Measurements from ENCODE around the gene RTN4RL2.

RTN4RL2 gene

DNA sequence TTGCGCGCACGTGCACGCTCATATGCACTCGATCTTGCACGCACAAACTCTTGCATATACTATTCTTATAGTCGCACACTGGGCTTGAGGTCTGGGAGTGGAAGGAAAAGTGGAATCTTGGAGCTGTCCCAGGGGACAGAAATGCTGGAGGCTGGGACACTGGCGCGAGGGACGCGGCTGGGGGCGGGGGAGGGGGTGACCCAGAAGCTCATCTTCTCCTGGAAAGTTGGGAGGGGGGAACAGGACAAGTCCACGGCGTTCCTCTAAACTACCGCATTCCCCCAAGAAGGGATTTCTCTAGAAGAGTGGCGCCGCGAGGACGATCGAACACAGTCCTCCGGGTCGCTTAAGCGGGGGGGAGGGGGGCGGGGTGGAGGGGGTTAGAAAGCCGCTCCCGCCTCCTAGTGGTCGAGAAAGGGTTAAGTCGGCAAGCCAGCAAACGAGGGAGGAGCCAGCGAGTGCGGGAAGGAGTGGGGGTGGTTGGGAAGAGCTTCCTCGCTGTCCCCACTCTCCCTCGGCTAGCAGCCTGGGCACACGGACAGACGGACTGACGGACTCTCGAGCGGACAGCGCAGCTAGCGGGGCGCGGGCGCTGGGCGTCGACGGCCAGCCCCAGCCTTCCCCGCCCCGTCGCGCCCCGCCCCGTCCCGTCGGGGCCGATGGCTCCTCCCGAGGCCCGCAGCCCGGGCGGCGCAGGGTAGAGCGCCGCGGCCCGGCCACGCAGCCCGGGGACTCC is at the start of gene RTN4RL2:
Gene RTN4RL2, plus strand, starts transcription at position 507 of the 736 bp plus-strand sequence. CDS start 338 bp downstream, outside the sequence.
- peaks cover 50% of the 10 kb centered on the region for H3K27me3 Mint-ChIP-seq
- peak within 1 kb of the TSS; percentile 1 for H3K27ac Mint-ChIP-seq (ENCODE audit: low read depth)
- H3K4me1 Mint-ChIP-seq: peaks cover 43% of the 10 kb centered on the region
- peak within 1 kb of the TSS; percentile 77 for H3K4me3 Mint-ChIP-seq
- no peak for DNase-seq (ENCODE audit: low spot score in 2 of 2)
- ATAC-seq (replicated peaks; ENCODE audit: extremely low read depth, poor library complexity, severe bottlenecking): no peak
- H3K9me3 Mint-ChIP-seq: no peaks in the 10 kb centered on the region
- H3K36me3 Mint-ChIP-seq (ENCODE audit: insufficient read depth): peaks cover 2% of the 10 kb centered on the region

DNA sequence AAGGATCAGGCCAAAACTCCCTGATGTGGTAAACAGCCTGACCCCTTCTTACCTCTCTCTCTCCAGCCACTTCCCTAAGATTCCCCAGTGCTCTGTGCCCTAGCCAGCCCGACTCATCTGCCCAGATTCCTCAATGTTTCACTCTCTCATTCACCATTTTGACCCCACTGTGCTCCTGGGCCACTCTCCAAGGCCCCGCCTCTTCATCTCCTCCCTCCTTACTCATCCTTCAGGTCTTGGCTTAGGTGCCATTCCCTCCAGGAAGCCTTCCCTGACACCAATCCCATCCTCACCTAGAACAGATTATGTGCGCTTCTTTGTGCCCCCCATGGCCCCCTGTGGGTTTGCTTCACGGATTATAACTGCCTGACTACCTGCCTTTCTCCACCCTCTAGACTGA is 46.6 kb upstream of the RTN4RL2 start:
- ATAC-seq (replicated peaks; ENCODE audit: extremely low read depth, poor library complexity, severe bottlenecking) (no peak), DNase-seq (ENCODE audit: low spot score in 2 of 2) (no peak)
- Mint-ChIP-seq H3K27me3 (no peaks in the 10 kb centered on the region), H3K4me3 (no peak overlapping the region), H3K27ac (ENCODE audit: low read depth) (peak overlapping the region; percentile 23), H3K9me3 (no peaks in the 10 kb centered on the region), H3K4me1 (peaks cover 9% of the 10 kb centered on the region), H3K36me3 (ENCODE audit: insufficient read depth) (peaks cover 52% of the 10 kb centered on the region)

DNA sequence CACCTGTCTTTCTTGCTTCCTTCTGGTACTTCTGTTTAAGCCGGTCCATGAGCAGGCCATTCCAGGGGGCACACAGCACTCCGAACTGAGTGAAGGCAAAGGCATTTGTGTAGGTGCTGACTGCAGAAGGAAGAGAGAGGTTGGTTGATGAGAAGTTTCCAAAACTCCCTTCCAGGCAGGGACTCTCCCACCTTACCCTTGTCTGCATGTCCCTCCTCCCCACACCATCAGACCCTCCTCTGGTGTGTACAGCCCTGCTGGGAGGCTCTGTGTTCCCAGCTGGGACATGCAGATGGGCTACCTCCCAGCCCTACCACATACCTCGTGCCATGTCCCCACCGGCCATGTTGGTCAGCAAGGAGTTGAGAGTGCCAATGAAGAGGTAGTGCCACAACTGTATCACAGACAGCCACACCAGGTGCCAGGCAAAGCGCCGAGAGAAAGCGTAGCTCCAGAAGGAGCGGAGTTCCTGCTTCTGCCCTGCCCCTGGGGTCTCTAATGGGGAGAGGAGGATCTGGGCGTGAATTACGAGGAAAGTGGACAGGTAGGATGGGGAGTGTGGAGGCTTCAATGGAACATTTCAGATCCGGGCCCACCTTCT is 45.6 kb upstream of the RTN4RL2 start:
- Mint-ChIP-seq H3K9me3 (no peaks in the 10 kb centered on the region), H3K27ac (ENCODE audit: low read depth) (no peak overlapping the region), H3K36me3 (ENCODE audit: insufficient read depth) (peaks cover 55% of the 10 kb centered on the region), H3K4me1 (peaks cover 14% of the 10 kb centered on the region), H3K27me3 (no peaks in the 10 kb centered on the region), H3K4me3 (no peak overlapping the region)
- DNase-seq (ENCODE audit: low spot score in 2 of 2) (no peak), ATAC-seq (replicated peaks; ENCODE audit: extremely low read depth, poor library complexity, severe bottlenecking) (no peak)

DNA sequence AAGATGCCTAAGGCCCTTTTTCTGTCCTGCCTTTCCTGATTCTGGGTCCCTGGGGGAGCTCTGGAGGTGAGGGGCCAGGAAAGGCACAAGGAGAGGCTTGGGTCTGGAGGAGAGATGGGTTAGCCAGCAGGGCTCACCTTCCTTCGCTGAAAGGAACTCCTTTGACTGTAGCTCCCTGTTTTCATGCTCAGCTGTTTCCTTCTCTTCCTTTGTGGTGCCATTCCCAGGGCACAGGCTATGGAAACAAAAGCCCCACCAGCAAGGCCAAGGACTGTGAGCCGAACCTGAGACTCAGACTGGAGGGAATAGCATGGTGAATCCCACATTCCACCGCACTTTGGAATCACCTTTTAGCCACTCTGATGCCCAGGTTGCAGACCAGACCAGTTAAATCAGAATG is 43.9 kb upstream of the RTN4RL2 start:
- Mint-ChIP-seq H3K27me3 (no peaks in the 10 kb centered on the region), H3K4me1 (peaks cover 24% of the 10 kb centered on the region), H3K9me3 (no peaks in the 10 kb centered on the region), H3K27ac (ENCODE audit: low read depth) (no peak overlapping the region), H3K4me3 (no peak overlapping the region), H3K36me3 (ENCODE audit: insufficient read depth) (peaks cover 49% of the 10 kb centered on the region)
- no peak for ATAC-seq (replicated peaks; ENCODE audit: extremely low read depth, poor library complexity, severe bottlenecking)
- DNase-seq (ENCODE audit: low spot score in 2 of 2): no peak

DNA sequence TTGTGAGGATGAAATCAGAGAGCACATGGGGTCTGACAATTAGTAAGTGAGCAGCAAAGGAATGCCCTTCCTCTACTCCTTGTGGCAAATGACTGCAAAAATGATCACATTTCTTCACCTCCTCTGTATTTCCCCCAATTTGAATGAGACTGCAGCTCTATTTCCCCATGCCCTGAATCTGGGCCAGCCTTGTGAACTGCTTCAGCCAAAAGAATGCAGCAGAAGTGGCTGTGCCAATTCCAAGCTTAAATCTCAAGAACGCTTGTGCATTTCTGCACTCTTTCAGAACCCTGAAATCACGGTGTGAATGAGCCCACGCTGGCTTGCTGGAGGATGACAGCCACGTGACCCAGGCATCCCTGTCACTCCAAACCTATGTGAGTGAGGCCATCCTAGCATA is 43.3 kb upstream of the RTN4RL2 start:
- ATAC-seq (replicated peaks; ENCODE audit: extremely low read depth, poor library complexity, severe bottlenecking): no peak
- H3K27ac Mint-ChIP-seq (ENCODE audit: low read depth): no peak overlapping the region
- H3K27me3 Mint-ChIP-seq: no peaks in the 10 kb centered on the region

DNA sequence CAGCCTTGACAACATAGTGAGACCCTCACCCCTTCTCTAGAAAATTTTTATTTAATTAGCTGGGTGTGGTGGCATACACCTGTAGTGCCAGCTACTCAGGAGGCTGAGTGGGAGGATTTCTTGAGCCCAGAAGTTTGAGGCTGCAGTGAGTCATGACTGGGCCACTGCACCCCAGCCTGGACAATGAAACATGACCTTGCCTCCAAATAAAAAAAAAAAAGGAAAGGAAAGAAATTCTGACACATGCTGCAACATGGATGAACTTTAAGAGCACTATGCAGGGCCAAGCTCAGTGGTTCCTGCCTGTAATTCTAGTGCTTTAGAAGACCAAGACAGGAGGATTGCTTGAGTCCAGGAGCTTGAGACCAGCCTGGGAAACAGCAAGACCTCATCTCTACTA is 42.2 kb upstream of the RTN4RL2 start:
- Mint-ChIP-seq H3K27me3 (no peaks in the 10 kb centered on the region), H3K4me3 (no peak overlapping the region), H3K36me3 (ENCODE audit: insufficient read depth) (peaks cover 40% of the 10 kb centered on the region), H3K9me3 (no peaks in the 10 kb centered on the region), H3K4me1 (peaks cover 41% of the 10 kb centered on the region), H3K27ac (ENCODE audit: low read depth) (no peak overlapping the region)
- DNase-seq (ENCODE audit: low spot score in 2 of 2) (no peak), ATAC-seq (replicated peaks; ENCODE audit: extremely low read depth, poor library complexity, severe bottlenecking) (no peak)

More for the DNA sequence above, 43.3 kb upstream of the RTN4RL2 start:
- no peaks in the 10 kb centered on the region for H3K9me3 Mint-ChIP-seq
- H3K36me3 Mint-ChIP-seq (ENCODE audit: insufficient read depth): peaks cover 44% of the 10 kb centered on the region
- no peak for DNase-seq (ENCODE audit: low spot score in 2 of 2)
- peaks cover 30% of the 10 kb centered on the region for H3K4me1 Mint-ChIP-seq
- no peak overlapping the region for H3K4me3 Mint-ChIP-seq

DNA sequence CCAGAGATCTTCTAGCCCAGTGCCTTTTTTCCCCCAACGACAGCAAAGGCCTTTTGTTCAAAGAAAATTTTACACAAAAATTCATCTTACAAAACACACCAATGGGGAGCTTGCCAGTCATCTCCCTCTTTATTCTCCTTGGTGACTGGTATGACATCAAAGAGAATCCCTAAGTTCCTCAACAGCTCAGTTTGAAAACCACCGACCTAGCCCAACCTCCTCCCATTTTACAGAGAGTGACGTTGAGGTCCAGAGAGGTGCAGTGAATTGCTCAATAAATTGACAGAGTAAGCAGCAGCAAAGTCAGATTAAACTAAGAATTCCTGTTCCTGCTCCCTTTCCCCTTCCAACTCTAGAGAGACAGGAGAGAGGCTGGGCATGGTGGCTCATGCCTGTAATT is 41.2 kb upstream of the RTN4RL2 start:
- H3K36me3 Mint-ChIP-seq (ENCODE audit: insufficient read depth): peaks cover 30% of the 10 kb centered on the region
- ATAC-seq (replicated peaks; ENCODE audit: extremely low read depth, poor library complexity, severe bottlenecking) (no peak), DNase-seq (ENCODE audit: low spot score in 2 of 2) (no peak)
- H3K4me3 Mint-ChIP-seq: no peak overlapping the region
- peaks cover 42% of the 10 kb centered on the region for H3K4me1 Mint-ChIP-seq
- H3K27me3 Mint-ChIP-seq: no peaks in the 10 kb centered on the region
- no peak overlapping the region for H3K27ac Mint-ChIP-seq (ENCODE audit: low read depth)
- H3K9me3 Mint-ChIP-seq: no peaks in the 10 kb centered on the region

DNA sequence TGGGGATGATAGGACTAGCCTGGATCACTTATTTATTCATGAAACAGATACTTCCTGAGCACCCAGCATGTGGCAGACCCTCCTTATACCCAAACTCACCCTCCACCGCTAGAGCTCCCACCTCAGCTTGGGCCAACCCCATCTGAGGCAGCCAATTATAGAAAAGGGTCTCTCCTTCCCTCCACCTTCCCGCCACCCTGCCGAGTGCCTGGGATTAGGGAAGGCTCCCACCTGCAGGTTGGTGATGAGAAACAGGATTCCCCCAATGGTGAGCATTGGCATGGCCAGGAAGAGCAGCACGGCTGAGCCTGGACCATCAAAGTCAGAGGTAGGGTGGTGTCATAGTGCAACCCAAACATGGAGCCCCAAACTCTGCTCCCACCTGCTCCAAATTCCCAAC is 39.3 kb upstream of the RTN4RL2 start:
- peaks cover 27% of the 10 kb centered on the region for H3K36me3 Mint-ChIP-seq (ENCODE audit: insufficient read depth)
- H3K27me3 Mint-ChIP-seq: no peaks in the 10 kb centered on the region
- ATAC-seq (replicated peaks; ENCODE audit: extremely low read depth, poor library complexity, severe bottlenecking) (no peak), DNase-seq (ENCODE audit: low spot score in 2 of 2) (no peak)
- peak overlapping the region; percentile 74 for H3K27ac Mint-ChIP-seq (ENCODE audit: low read depth)
- H3K9me3 Mint-ChIP-seq: no peaks in the 10 kb centered on the region
- peaks cover 60% of the 10 kb centered on the region for H3K4me1 Mint-ChIP-seq
- H3K4me3 Mint-ChIP-seq: no peak overlapping the region

DNA sequence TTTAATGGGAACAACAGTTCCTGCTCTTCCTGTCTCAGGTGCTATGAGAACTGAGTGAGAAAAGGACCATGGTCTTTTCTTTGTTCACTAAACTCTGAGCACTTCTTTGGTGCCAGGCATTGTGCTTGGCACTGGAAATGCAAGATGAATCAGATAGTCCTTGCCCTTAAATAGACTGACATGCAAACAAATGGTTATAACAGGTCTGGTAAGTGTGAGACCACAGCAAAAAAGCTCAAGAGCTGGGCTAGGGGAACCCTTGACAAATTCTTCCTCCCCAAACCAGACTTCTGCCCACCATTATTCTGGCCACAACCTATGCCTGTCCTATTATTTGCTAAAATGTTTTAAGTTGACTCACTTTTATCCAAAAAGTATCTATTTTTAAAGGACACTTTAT is 38.5 kb upstream of the RTN4RL2 start:
- Mint-ChIP-seq H3K27me3 (no peaks in the 10 kb centered on the region), H3K36me3 (ENCODE audit: insufficient read depth) (peaks cover 29% of the 10 kb centered on the region), H3K27ac (ENCODE audit: low read depth) (peak overlapping the region; percentile 74), H3K9me3 (no peaks in the 10 kb centered on the region), H3K4me1 (peaks cover 67% of the 10 kb centered on the region), H3K4me3 (peak overlapping the region; percentile 50)
- DNase-seq (ENCODE audit: low spot score in 2 of 2): no peak
- ATAC-seq (replicated peaks; ENCODE audit: extremely low read depth, poor library complexity, severe bottlenecking): no peak

DNA sequence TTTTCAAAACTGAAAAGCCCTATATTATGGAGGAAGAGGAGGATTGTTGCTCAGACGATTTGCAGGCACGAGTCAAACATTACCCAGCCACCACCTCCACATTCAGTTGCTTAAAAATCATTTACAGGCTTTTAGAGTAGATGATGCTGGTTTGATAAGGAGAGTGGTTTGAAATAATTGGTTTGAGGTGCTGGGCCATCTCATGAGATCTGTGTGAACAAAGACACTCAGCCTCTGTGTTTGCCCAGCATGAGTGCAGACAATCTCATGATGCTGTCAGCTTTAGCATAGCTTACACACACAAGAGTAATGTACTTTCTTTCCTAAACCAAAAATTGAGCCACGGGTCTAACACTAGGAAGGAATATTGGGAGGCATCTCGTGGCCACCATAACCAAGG is 37.7 kb upstream of the RTN4RL2 start:
- Mint-ChIP-seq H3K27me3 (no peaks in the 10 kb centered on the region), H3K4me1 (peaks cover 76% of the 10 kb centered on the region), H3K9me3 (no peaks in the 10 kb centered on the region), H3K4me3 (peak overlapping the region; percentile 57), H3K36me3 (ENCODE audit: insufficient read depth) (peaks cover 23% of the 10 kb centered on the region), H3K27ac (ENCODE audit: low read depth) (peak overlapping the region; percentile 94)
- ATAC-seq (replicated peaks; ENCODE audit: extremely low read depth, poor library complexity, severe bottlenecking) (no peak), DNase-seq (ENCODE audit: low spot score in 2 of 2) (no peak)

DNA sequence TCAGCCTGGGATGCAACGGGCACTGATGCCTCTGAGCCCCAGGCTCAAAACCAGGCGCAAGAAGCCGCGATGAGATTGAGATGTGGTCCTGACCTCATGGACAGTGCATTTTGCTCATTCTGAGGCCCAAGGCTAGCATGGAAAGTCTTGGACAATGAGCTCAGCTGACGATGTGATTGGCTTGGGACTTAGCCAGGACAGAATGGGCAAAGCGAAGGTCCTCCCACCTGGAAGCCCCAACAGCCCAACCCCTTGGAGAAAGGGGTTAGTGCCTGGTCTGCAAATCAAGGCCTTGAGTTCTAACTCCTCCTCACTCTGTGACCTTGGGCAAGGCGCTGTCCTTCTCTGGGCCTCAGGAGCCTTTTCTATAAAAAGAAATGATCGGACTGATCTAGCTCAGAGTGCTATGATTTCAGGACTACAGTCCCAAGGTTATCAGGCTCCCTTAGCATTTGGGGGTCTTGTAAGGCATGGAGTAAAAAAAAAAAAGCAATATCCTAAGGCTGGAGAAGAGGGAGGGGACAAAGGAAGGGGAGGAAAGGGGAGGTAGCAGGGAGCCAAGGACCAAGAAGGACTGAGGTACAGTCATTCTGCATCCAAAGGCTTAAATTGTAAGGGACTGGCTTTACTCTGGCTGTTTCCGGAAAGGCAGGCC is 36.1 kb upstream of the RTN4RL2 start:
- H3K36me3 Mint-ChIP-seq (ENCODE audit: insufficient read depth): peaks cover 17% of the 10 kb centered on the region
- H3K27me3 Mint-ChIP-seq: no peaks in the 10 kb centered on the region
- H3K27ac Mint-ChIP-seq (ENCODE audit: low read depth): peak overlapping the region; percentile 94
- DNase-seq (ENCODE audit: low spot score in 2 of 2) (no peak), ATAC-seq (replicated peaks; ENCODE audit: extremely low read depth, poor library complexity, severe bottlenecking) (no peak)
- no peaks in the 10 kb centered on the region for H3K9me3 Mint-ChIP-seq
- H3K4me1 Mint-ChIP-seq: peaks cover 74% of the 10 kb centered on the region
- H3K4me3 Mint-ChIP-seq: peak overlapping the region; percentile 84

DNA sequence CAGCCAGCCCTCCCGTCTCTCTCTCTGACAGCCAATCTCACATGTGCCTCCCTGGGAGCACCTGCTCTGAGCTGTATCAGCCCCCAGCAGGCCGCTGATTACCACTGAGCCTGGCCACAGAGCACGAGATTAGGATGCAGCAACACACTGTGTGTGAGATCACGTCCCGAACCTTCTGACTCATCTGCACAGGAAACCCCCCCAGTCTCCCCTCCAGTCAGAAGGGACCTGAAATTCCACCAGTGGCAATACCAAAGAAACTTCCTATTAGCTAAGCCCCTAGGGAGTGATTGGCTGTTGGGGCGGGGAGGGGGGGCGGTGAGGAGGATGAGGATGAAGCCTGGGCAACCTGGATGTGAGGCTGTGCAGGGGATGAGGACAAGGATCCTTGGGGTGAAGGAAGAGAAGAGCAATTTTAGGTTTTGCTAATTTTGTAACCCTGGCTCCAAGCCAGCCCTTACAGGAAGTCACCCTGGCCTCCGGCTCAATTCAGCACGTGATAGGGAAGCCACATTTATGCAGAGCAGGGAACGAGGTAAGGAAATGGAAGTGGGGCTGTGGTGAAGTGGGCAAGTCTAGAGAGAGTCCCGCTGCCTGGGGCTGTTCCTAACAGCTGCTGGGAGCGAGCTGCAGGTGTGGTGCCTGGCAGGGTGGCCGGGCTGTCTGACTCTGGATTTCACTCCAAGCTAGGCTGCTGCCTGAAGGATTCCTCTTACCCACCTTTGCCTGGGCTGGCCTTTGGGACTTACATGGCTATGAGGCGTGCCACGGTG is 35.4 kb upstream of the RTN4RL2 start:
- H3K36me3 Mint-ChIP-seq (ENCODE audit: insufficient read depth): peaks cover 17% of the 10 kb centered on the region

More for the DNA sequence above, 35.4 kb upstream of the RTN4RL2 start:
- Mint-ChIP-seq H3K9me3 (no peaks in the 10 kb centered on the region), H3K27ac (ENCODE audit: low read depth) (peak overlapping the region; percentile 94), H3K4me1 (peaks cover 72% of the 10 kb centered on the region), H3K4me3 (peak overlapping the region; percentile 84), H3K27me3 (no peaks in the 10 kb centered on the region)
- ATAC-seq (replicated peaks; ENCODE audit: extremely low read depth, poor library complexity, severe bottlenecking) (peak; percentile 97), DNase-seq (ENCODE audit: low spot score in 2 of 2) (peak; percentile 61 to 84)

All from central memory CD8-positive, alpha-beta T cell (primary cell).